ENCODE data around the gene SMARCB1. TPM values are rescaled to one million over a fixed set of nuclear protein-coding genes. Genes with fewer than 3 reads are reported as not detected.

Gene SMARCB1
- total RNA-seq = 10 to 100 TPM; 46.6 to 54.8 TPM
- long read RNA-seq, full-length matches to known transcripts = 101 of 110 reads
- long read RNA-seq, partial matches to known transcripts = 4 of 110 reads
- long read RNA-seq, other reads (novel, unspliced or antisense) = 5 of 110 reads

DNA sequence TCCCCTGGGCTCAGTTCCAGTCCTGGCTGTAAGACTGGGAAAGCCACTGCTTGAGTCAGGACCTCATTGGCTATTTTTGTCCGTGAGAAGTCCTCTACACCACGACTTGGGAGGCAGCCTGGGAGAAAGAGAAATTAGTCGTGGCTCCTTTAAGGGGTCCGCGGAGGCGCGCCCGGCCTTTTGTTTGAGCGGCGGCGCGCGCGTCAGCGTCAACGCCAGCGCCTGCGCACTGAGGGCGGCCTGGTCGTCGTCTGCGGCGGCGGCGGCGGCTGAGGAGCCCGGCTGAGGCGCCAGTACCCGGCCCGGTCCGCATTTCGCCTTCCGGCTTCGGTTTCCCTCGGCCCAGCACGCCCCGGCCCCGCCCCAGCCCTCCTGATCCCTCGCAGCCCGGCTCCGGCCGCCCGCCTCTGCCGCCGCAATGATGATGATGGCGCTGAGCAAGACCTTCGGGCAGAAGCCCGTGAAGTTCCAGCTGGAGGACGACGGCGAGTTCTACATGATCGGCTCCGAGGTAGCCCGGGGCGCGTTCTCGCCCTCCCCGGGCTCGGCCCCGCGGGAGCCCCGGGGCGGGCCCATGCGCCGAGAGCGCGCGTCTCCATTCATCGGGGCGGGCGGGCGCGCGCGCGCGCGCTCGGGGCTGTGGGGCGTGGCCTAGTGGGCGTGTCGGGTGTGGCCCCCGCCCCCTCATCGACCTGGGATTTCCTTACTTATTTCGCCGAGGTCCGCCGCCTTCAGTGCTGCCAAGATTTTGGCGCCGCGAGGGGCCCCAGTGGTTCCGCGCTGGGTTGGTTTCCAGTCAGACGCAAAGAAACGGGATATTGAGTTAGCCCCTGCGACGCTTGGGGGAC lies at the start of gene SMARCB1:
Gene SMARCB1, plus strand, starts transcription at position 215 of the 848 bp plus-strand sequence. Its CDS starts 204 bp downstream, at position 419.
- intact Hi-C loops (cut with DNase I) = no loop called here
- DNase-seq = peak; percentile 94
- ATAC-seq = peak; percentile 95 to 98

DNA sequence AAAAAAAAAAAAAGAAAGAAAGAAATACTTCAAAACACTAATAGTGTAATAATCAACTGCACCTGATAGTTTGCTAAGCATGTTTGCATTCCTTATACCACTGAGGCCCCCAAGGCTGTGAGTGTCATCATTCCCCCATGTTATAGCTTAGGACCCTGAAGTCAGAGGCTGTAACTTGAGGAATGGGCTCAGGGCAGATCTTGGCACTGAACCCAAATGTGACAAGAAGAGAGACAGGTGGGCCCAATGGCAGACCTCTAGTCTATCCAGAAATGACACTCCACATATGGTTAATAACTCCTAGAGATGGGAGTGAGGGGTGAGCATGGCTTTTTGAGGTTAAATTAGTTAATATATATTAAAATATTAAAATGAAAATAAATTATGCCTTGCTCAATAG lies 49.1 kb upstream of the SMARCB1 start:
- ATAC-seq = no peak
- intact Hi-C loops (cut with DNase I) = no loop called here
- DNase-seq = no peak

GRCh38 chr22:23742505-23743264 lies 44.1 kb upstream of the SMARCB1 start:
- intact Hi-C loops (cut with DNase I) = no loop called here
- ATAC-seq (peak; percentile 71 to 85), DNase-seq (no peak)

GRCh38 chr22:23743303-23743705 lies 43.5 kb upstream of the SMARCB1 start:
- ATAC-seq (peak; percentile 57 to 67), DNase-seq (no peak)
- intact Hi-C loops (cut with DNase I) = no loop called here

DNA sequence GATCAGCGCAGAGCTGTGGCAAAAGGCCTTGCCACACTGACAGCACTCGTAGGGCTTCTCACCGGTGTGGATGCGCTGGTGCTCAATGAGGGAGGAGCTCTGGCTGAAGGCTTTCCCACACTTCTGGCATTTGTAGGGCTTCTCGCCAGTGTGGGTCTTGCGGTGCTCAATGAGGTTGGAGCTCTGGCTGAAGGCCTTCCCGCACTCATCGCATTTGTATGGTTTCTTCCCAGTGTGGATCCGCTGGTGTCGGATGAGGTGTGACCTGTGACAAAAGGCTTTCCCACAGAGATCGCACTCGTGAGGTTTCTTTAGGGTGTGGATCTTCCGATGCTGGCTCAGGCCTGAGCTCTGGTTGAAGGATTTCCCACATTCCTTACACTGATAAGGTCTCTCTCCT lies 42.8 kb upstream of the SMARCB1 start:
- intact Hi-C loops (cut with DNase I) = no loop called here

DNA sequence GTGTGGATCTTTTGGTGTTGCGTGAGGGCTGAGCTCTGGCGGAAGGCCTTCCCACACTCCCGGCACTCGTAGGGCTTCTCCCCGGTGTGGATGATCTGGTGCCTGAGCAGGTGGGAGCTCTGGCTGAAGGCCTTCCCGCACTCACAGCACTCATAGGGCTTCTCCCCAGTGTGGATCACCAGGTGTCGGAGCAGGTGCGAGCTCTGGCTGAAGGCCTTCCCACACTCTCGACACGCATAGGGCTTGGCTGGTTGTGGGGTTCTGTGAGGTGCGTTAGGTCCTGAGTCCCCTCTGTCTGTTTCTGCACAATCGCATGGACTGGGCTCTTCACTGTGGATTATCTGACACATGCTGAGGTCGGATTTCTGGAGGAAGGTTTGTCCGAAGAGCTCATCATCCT lies 42.3 kb upstream of the SMARCB1 start:
- no peak for ATAC-seq
- no peak for DNase-seq
- intact Hi-C loops (cut with DNase I) = no loop called here

More for the DNA sequence above, 42.8 kb upstream of the SMARCB1 start:
- no peak for ATAC-seq
- DNase-seq = no peak

DNA sequence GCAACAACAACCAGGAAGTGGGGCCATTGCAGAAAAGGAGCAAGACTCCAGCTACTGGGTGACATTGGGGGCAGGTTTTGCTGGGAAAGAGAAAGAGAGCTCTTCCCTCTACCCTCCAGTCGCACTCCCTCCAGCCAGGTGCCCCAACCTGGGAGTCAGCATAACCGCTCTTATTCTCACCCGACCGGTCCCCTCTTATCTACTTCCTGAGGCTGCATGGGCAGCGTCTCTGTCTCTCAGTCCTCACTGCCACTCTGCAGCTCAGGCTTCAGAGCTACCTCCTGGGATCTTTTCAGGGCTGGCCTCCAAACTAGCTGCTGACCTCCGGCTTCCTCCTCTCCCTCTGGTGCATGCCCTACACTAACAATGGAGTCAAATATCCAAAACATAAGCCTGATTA lies 41.0 kb upstream of the SMARCB1 start:
- DNase-seq (no peak), ATAC-seq (no peak)
- intact Hi-C loops (cut with DNase I) = no loop called here

DNA sequence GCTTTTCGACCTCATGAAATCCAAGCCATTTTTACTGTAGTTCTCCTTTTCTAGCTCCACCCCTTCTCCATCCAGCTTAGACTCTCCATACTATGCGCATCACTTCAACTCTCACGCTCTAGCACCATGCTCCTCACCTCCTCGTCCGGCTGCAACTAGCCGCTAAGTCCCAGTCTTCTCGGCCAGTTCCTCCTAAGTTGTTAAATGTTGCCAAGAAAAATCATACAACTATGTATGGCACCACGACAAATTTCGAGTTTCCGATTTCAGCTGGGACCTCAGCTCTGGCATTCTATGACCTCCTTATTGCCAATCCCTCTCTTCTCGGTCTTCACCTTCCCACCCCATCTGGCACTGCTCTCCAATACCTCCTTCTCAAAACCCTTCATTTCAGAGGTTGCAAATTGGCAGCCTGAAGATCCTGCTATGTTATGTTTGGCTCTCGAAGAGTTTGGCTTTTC lies 36.9 kb upstream of the SMARCB1 start:
- intact Hi-C loops (cut with DNase I) = no loop called here
- ATAC-seq (peak; percentile 25 to 29), DNase-seq (no peak)

DNA sequence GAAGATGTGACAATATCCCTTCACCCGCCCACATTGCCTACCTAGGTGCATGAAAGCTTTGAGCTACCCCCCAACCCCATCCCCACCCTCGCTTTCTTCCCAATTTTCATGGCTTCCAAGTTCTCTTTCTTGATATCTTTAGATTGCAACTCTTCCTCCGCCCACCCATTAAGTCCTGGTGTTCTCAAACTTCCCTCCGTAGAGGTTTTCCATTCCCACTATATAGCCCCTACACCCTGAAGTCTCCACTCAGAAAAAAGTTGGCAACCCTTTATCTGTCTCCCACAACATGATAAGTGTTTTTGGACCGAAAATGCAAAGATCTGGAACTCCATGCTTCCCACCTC lies 36.4 kb upstream of the SMARCB1 start:
- DNase-seq = no peak
- ATAC-seq = peak in 1 of 2 donors; percentile 1
- intact Hi-C loops (cut with DNase I) = no loop called here

DNA sequence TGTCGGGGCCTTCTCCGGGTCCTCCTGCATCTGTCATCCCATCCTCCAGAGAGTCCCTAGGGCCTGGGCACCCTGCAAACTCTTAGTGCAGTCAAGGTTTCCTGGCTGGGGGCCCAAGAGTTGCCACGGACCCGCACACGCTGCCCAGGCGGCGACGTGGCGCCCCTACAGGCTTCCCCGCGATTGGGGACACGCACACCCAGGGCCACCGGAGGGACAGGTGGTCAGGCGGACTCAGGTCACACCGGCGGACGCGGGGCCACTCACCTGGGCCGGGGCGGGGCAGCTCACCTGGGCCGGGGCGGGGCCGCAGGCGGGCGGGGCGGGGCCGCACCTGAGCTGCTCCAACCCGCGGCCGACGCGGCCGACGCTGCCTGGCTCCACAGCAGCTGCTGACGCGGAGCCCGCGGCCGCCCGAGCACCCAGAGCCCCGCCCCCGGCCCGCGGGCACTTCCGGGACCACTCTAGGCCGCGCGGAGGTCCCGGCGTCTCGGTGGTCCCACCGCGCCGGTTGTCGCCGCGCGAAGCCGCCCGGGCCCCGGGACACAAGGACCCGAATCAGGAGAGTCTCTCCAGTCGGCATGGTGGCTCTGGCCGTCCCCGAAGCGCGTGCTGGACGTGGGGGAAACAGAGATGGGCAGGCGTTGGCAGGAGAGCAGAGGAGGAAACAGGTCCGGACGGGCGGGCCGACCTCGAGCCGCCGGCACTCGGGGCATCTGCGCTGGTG lies 35.9 kb upstream of the SMARCB1 start, which contains the start of gene ZNF70:
Gene ZNF70, minus strand, starts transcription at position 399 of the 727 bp plus-strand sequence. CDS start 5,972 bp downstream, outside the sequence.
- intact Hi-C loops (cut with DNase I) = no loop called here
- DNase-seq (peak; percentile 91), ATAC-seq (peak; percentile 95 to 97)

DNA sequence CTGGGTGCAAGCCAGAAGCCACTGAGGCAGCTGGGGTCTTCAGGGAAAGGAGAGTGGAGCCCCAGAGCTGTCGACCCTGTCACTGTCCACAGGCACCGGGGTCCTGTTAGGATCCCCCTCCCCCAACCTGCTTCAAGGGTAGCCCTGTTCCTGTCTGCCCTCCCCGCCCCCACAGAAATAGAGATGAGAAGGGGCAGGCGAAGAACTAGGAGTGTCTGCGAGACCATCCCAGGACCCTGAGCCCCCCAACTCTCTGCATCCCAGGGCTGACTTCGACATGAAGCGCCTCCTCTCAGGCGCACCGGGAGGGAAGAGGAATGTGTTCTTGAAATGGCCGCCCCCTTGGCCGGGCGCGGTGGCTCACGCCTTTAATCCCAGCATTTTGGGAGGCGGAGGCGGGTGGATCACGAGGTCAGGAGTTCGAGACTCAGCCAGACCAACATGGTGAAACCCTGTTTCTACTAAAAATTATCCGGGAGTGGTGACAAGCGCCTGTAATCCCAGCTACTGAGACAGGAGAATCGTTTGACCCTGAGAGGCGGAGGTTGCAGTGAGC lies 35.2 kb upstream of the SMARCB1 start:
- intact Hi-C loops (cut with DNase I) = no loop called here
- DNase-seq = no peak
- ATAC-seq = peak; percentile 20 to 44

- intact Hi-C loops (cut with DNase I) = no loop called here
- no peak for ATAC-seq
- DNase-seq = no peak
Observed at GRCh38 chr22:23752090-23752691, 34.6 kb upstream of the SMARCB1 start.

GRCh38 chr22:23752750-23753149 lies 34.0 kb upstream of the SMARCB1 start:
- intact Hi-C loops (cut with DNase I) = no loop called here
- DNase-seq = no peak
- ATAC-seq = no peak

DNA sequence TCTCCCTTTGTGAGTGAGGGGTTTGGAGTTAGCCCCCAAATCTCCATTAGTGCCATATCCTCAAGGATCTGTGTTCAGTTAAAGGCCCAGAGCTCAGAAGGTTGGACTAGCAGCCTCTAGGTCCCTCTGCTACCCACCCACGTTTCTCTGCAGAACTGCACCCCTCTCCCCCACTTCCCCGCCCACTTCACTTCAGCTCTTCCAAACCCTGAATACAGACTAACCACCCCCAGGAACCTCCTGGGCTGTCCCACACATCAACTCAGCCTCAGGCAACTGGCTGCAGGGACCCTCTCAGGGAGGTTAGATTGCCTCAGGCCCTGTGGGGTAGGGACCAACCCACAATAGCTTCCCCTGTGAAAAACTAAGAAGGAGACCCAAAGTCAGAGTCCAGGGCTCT lies 33.4 kb upstream of the SMARCB1 start:
- ATAC-seq (no peak), DNase-seq (no peak)
- intact Hi-C loops (cut with DNase I) = no loop called here

DNA sequence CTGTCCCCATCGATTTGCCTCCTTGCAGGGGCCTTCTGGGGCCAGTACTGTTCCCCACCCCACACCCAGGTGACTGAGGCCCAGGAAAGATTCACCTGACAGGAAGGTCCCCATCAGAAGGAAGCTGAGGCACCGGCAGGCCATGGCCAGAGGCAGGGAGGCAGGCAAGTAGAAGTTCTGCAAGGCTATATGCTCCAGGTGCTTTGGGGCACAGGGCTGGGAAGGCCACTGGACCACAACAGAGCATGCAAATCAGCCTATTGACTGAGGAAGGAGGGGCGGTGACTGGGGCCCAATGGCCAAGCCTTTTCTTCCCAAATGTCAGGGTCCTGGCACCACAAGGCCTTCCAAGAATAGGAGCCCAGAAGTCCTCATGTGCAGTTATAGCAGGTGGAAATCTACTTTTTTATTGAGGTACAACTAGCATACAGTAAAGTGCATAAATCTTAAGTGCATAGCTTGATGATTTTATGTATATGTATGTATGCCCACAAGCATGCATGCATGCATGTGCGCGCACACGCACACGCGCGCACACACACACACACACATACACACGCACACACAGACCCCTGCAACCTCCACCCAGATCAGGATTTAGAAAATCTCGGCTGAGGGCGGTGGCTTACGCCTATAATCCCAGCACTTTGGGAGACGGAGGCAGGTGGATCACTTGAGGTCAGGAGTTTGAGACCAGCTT lies 32.4 kb upstream of the SMARCB1 start, which contains the start of gene VPREB3:
Gene VPREB3, minus strand, starts transcription at position 206 of the 700 bp plus-strand sequence. Its CDS starts 62 bp downstream, at position 144.
- ATAC-seq (no peak), DNase-seq (no peak)
- intact Hi-C loops (cut with DNase I) = no loop called here

DNA sequence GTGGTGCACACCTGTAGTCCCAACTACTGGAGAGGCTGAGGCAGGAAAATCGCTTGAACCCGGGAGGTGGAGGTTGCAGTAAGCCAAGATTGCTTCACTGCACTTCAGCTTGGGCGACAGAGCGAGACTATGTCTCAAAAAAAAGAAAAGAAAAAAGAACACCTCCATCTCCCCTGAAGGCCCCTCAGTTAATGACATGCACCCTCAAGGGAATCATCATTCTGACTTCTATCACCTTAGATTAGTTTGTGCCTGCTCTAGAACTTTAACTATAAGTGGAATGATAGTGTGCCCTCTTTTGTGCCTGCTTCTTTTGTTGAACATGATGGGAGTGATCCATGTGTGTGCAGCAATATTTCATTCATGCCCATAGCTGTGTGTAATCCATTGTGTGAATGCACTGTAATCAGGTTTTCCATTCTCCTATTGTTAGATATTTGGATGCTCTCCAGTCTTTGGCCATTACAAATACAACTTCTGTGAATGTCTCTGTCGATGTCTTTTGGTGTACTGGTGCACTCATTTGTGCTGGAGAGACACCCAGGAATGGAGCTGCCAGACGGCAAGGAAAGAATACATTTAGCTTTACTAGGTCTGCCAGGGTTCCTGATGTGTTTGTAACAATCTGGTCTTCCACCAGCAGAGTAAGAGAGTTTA lies 31.7 kb upstream of the SMARCB1 start:
- intact Hi-C loops (cut with DNase I) = no loop called here
- no peak for ATAC-seq

DNA sequence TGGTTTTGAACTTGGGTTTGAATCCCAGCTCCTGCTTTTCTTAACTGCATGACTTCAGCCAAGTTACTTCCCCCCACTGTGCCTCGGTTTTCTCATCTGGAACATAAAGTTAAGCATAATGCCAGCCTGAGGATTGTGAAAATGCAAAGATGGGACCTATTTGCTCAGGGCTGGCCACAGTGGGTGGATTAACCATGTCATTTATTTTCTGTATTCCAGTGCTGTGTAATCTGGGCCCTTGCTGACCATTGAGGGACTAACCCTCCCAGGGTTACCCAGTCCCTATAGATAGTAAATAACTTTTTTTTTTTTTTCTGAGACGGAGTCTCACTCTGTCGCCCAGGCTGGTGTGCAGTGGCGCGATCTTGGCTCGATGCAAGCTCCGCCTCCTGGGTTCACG lies 31.1 kb upstream of the SMARCB1 start:
- intact Hi-C loops (cut with DNase I) = no loop called here
- DNase-seq = no peak
- ATAC-seq = no peak

More for the DNA sequence above, 31.7 kb upstream of the SMARCB1 start:
- no peak for DNase-seq
